ENCODE data around the gene CPB1.
A peak's percentile ranks its signal among the peaks of the same experiment; 100 is the strongest.

Gene CPB1

DNA sequence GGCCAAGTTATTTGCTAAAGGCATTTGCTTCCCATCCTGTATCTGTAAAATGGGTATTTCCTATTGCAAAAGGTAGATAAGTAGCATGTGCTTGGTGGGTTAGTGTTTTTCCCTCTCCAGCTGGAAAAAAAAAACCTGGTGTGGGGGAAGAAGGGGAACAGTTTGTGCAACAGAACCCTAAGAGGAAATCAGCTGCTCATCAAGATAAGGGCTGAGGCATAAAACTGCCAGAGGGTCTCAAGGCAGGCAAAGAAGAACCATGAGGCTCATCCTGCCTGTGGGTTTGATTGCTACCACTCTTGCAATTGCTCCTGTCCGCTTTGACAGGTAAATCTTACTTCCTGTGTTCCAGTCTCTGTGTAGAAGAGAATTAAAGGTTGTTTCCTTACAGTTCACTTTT is 37.4 kb downstream of the CPB1 start, which contains the start of gene CPA3:
TSS of gene CPA3 (plus strand) at position 248 of the 400 bp plus-strand sequence. CDS start at position 260, 12 bp downstream.
- no peak within 1 kb of the TSS for H2BK5ac ChIP-seq (ENCODE audit: low read depth, low read length, poor library complexity, severe bottlenecking)
- no peak within 1 kb of the TSS for H4K91ac ChIP-seq (ENCODE audit: low read length)
- H2BK12ac ChIP-seq (ENCODE audit: low read length in 2 of 2): no peak within 1 kb of the TSS
- H3K4me2 ChIP-seq (ENCODE audit: low read length, poor library complexity, severe bottlenecking): no peak within 1 kb of the TSS
- no peak within 1 kb of the TSS for H3K14ac ChIP-seq (ENCODE audit: low read length in 2 of 2)
- no peak within 1 kb of the TSS for H4K8ac ChIP-seq (ENCODE audit: low read length)
- H2AK5ac ChIP-seq (ENCODE audit: low read length, severe bottlenecking): no peak within 1 kb of the TSS
- no peak within 1 kb of the TSS for H3K4ac ChIP-seq (ENCODE audit: low read depth in 1 of 2, low read length in 2 of 2)
- H3K4me1 ChIP-seq (ENCODE audit: control insufficient read depth, insufficient read depth, low read depth, low read length): no peaks in the 10 kb centered on the region
- no peak within 1 kb of the TSS for H2BK15ac ChIP-seq (ENCODE audit: low read depth, poor library complexity, severe bottlenecking)
- H3K23ac ChIP-seq (ENCODE audit: low read length in 2 of 2): no peak within 1 kb of the TSS
- no peaks in the 10 kb centered on the region for H3K36me3 ChIP-seq (ENCODE audit: control insufficient read depth in 1 of 2, insufficient read depth in 2 of 2, low read depth in 1 of 2, low read length in 2 of 2)
- H3K9ac ChIP-seq (ENCODE audit: low read length): no peak within 1 kb of the TSS
- no peak within 1 kb of the TSS for H2BK120ac ChIP-seq (ENCODE audit: low read depth, low read length)
- H3K79me1 ChIP-seq (replicated peaks; ENCODE audit: low read length, poor library complexity, severe bottlenecking): no peaks in the 10 kb centered on the region
- H3K4me3 ChIP-seq (ENCODE audit: insufficient read depth in 1 of 2, low read depth in 1 of 2, low read length in 2 of 2): no peak within 1 kb of the TSS
- H3K27ac ChIP-seq (ENCODE audit: low read length, poor library complexity, severe bottlenecking): no peak within 1 kb of the TSS
- whole genome bisulfite sequencing: 100% methylated on average over 1 of the region's 1 CpG
- no peak within 1 kb of the TSS for H2AFZ ChIP-seq (ENCODE audit: low read depth, low read length)
- no peaks in the 10 kb centered on the region for H3K9me3 ChIP-seq (ENCODE audit: control insufficient read depth, low read length)
- H3K18ac ChIP-seq (ENCODE audit: low read depth in 1 of 2, low read length in 2 of 2): no peak within 1 kb of the TSS
- DNase-seq: no peak
- H3K27me3 ChIP-seq (ENCODE audit: control insufficient read depth in 1 of 2, insufficient read depth in 1 of 2, low read length in 2 of 2): no peaks in the 10 kb centered on the region

DNA sequence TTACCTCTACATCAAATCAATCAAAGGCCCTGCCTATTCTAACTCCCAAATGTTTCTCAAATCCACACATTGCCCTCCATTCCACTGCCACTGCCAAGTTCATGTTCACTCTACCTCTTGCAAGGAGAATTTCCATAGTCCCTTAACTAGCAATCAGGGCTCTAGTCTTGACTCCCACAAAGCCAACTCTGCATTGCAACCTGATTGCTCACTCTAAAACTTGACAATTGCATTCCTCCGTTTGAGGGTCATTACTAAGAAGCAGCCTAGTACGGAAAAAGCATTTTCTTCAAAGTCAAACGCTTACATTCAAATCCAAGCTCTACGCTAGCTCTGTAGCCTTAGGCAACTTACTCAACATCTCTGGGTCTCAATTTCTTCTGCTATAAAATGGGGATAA is 38.6 kb downstream of the CPB1 start:
- no peak overlapping the region for H2AFZ ChIP-seq (ENCODE audit: low read depth, low read length)
- peak; percentile 25 for DNase-seq
- WGBS: 63% methylated on average over 3 of the region's 4 CpGs
- H4K91ac ChIP-seq (ENCODE audit: low read length): no peak overlapping the region
- no peak overlapping the region for H2BK15ac ChIP-seq (ENCODE audit: low read depth, poor library complexity, severe bottlenecking)
- no peaks in the 10 kb centered on the region for H3K79me1 ChIP-seq (replicated peaks; ENCODE audit: low read length, poor library complexity, severe bottlenecking)
- no peak overlapping the region for H3K4me3 ChIP-seq (ENCODE audit: insufficient read depth in 1 of 2, low read depth in 1 of 2, low read length in 2 of 2)
- no peak overlapping the region for H3K14ac ChIP-seq (ENCODE audit: low read length in 2 of 2)
- H4K8ac ChIP-seq (ENCODE audit: low read length): no peak overlapping the region
- H2AK5ac ChIP-seq (ENCODE audit: low read length, severe bottlenecking): no peak overlapping the region
- no peaks in the 10 kb centered on the region for H3K4me1 ChIP-seq (ENCODE audit: control insufficient read depth, insufficient read depth, low read depth, low read length)
- H3K4me2 ChIP-seq (ENCODE audit: low read length, poor library complexity, severe bottlenecking): no peak overlapping the region
- no peak overlapping the region for H3K9ac ChIP-seq (ENCODE audit: low read length)
- no peak overlapping the region for H3K27ac ChIP-seq (ENCODE audit: low read length, poor library complexity, severe bottlenecking)
- no peaks in the 10 kb centered on the region for H3K9me3 ChIP-seq (ENCODE audit: control insufficient read depth, low read length)
- H3K4ac ChIP-seq (ENCODE audit: low read depth in 1 of 2, low read length in 2 of 2): no peak overlapping the region
- H3K36me3 ChIP-seq (ENCODE audit: control insufficient read depth in 1 of 2, insufficient read depth in 2 of 2, low read depth in 1 of 2, low read length in 2 of 2): no peaks in the 10 kb centered on the region
- no peak overlapping the region for H3K18ac ChIP-seq (ENCODE audit: low read depth in 1 of 2, low read length in 2 of 2)
- no peak overlapping the region for H3K23ac ChIP-seq (ENCODE audit: low read length in 2 of 2)
- no peaks in the 10 kb centered on the region for H3K27me3 ChIP-seq (ENCODE audit: control insufficient read depth in 1 of 2, insufficient read depth in 1 of 2, low read length in 2 of 2)
- H2BK5ac ChIP-seq (ENCODE audit: low read depth, low read length, poor library complexity, severe bottlenecking): no peak overlapping the region
- no peak overlapping the region for H2BK12ac ChIP-seq (ENCODE audit: low read length in 2 of 2)
- H2BK120ac ChIP-seq (ENCODE audit: low read depth, low read length): no peak overlapping the region

DNA sequence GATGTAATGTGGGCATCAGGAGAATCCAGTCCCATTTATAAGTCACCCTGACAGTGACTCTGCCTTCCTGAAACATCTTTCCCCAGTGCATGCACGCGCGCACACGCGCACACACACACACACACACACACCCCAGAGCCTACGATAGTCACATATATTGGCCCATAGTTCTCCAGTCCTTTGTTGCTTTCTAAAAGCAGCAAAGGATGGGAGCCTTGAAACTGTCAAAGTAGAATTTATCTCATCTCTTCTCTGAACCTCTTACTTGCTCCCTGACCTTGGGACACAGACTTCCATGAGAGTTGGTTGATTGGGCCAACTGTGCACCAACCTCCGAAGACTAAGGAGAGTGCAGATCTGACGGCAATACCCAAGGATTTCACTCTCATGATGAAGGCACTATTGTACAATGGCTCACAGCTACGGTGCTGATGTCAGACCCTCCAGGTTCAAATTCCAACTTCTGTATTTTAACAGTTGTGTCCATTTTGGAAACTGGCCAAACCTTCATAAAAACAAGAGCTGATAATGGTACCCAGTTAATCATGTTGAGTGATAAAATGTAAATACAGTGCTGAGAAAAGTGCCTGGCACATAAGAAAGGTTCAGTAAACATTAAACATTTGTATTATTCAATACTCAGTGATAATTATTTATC is 45.8 kb downstream of the CPB1 start:
- WGBS: 94% methylated on average over 9 of the region's 9 CpGs

DNA sequence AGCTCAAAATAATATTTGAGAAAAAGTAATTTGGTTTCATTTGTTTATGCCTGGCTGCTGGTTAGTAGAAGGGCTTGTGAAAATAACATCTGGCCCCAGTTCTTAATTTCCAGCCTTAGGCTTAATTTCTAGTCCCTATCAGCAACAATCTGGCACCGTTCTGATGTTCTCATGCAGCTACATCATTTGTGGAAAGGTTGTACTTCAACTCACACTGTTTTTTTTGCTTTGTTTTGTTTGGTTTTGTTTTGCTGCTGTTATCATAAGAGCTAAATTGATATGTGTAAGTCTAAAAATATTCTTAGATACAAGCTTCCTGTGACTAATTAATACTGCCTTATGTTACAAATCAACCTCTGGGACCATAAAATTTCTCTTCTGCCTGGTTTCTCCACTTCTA is 46.4 kb downstream of the CPB1 start:
- Histone ChIP-seq H2AK5ac (ENCODE audit: low read length, severe bottlenecking) (no peak overlapping the region), H3K18ac (ENCODE audit: low read depth in 1 of 2, low read length in 2 of 2) (no peak overlapping the region), H3K9ac (ENCODE audit: low read length) (no peak overlapping the region), H4K91ac (ENCODE audit: low read length) (no peak overlapping the region), H3K23ac (ENCODE audit: low read length in 2 of 2) (no peak overlapping the region), H3K4me3 (ENCODE audit: insufficient read depth in 1 of 2, low read depth in 1 of 2, low read length in 2 of 2) (no peak overlapping the region), H2BK15ac (ENCODE audit: low read depth, poor library complexity, severe bottlenecking) (no peak overlapping the region), H2BK5ac (ENCODE audit: low read depth, low read length, poor library complexity, severe bottlenecking) (no peak overlapping the region), H4K8ac (ENCODE audit: low read length) (no peak overlapping the region), H3K4ac (ENCODE audit: low read depth in 1 of 2, low read length in 2 of 2) (no peak overlapping the region), H2AFZ (ENCODE audit: low read depth, low read length) (no peak overlapping the region), H3K9me3 (ENCODE audit: control insufficient read depth, low read length) (no peaks in the 10 kb centered on the region), H3K4me2 (ENCODE audit: low read length, poor library complexity, severe bottlenecking) (no peak overlapping the region), H3K79me1 (replicated peaks; ENCODE audit: low read length, poor library complexity, severe bottlenecking) (no peaks in the 10 kb centered on the region), H2BK120ac (ENCODE audit: low read depth, low read length) (no peak overlapping the region), H3K4me1 (ENCODE audit: control insufficient read depth, insufficient read depth, low read depth, low read length) (no peaks in the 10 kb centered on the region), H2BK12ac (ENCODE audit: low read length in 2 of 2) (no peak overlapping the region), H3K14ac (ENCODE audit: low read length in 2 of 2) (no peak overlapping the region), H3K36me3 (ENCODE audit: control insufficient read depth in 1 of 2, insufficient read depth in 2 of 2, low read depth in 1 of 2, low read length in 2 of 2) (no peaks in the 10 kb centered on the region), H3K27me3 (ENCODE audit: control insufficient read depth in 1 of 2, insufficient read depth in 1 of 2, low read length in 2 of 2) (no peaks in the 10 kb centered on the region), H3K27ac (ENCODE audit: low read length, poor library complexity, severe bottlenecking) (no peak overlapping the region)
- 78% methylated on average over 1 of the region's 1 CpG for WGBS
- no peak for DNase-seq

More for the DNA sequence above, 45.8 kb downstream of the CPB1 start:
- Histone ChIP-seq H3K4me1 (ENCODE audit: control insufficient read depth, insufficient read depth, low read depth, low read length) (no peaks in the 10 kb centered on the region), H3K36me3 (ENCODE audit: control insufficient read depth in 1 of 2, insufficient read depth in 2 of 2, low read depth in 1 of 2, low read length in 2 of 2) (no peaks in the 10 kb centered on the region), H2BK15ac (ENCODE audit: low read depth, poor library complexity, severe bottlenecking) (no peak overlapping the region), H2AFZ (ENCODE audit: low read depth, low read length) (no peak overlapping the region), H3K4me2 (ENCODE audit: low read length, poor library complexity, severe bottlenecking) (no peak overlapping the region), H3K9me3 (ENCODE audit: control insufficient read depth, low read length) (no peaks in the 10 kb centered on the region), H2BK120ac (ENCODE audit: low read depth, low read length) (no peak overlapping the region), H2BK12ac (ENCODE audit: low read length in 2 of 2) (no peak overlapping the region), H4K8ac (ENCODE audit: low read length) (no peak overlapping the region), H3K27ac (ENCODE audit: low read length, poor library complexity, severe bottlenecking) (no peak overlapping the region), H3K9ac (ENCODE audit: low read length) (no peak overlapping the region), H3K18ac (ENCODE audit: low read depth in 1 of 2, low read length in 2 of 2) (no peak overlapping the region), H3K79me1 (replicated peaks; ENCODE audit: low read length, poor library complexity, severe bottlenecking) (no peaks in the 10 kb centered on the region), H2AK5ac (ENCODE audit: low read length, severe bottlenecking) (no peak overlapping the region), H3K4ac (ENCODE audit: low read depth in 1 of 2, low read length in 2 of 2) (no peak overlapping the region), H4K91ac (ENCODE audit: low read length) (no peak overlapping the region), H3K14ac (ENCODE audit: low read length in 2 of 2) (no peak overlapping the region), H2BK5ac (ENCODE audit: low read depth, low read length, poor library complexity, severe bottlenecking) (no peak overlapping the region), H3K4me3 (ENCODE audit: insufficient read depth in 1 of 2, low read depth in 1 of 2, low read length in 2 of 2) (no peak overlapping the region), H3K27me3 (ENCODE audit: control insufficient read depth in 1 of 2, insufficient read depth in 1 of 2, low read length in 2 of 2) (no peaks in the 10 kb centered on the region), H3K23ac (ENCODE audit: low read length in 2 of 2) (no peak overlapping the region)
- DNase-seq: no peak

All from mesenchymal stem cell (in vitro differentiated cells and primary cell).